K562 (cell line): Measurements from ENCODE around the gene CD52. TPM values are rescaled to one million over a fixed set of nuclear protein-coding genes. Genes with fewer than 3 reads are reported as not detected.
"Not testable (repeated sequence)": the region's sequence is repeated elsewhere in the genome, so short reads cannot be mapped to it uniquely, and the experiment has no call there.

Source experiments
- ATAC-seq: fragments of 200-7000 bp; cut with Tn5 transposase; 3 replicates; pipeline ENCODE4 v1.9.1; 2020; ENCODE audit warnings: moderate library complexity
- BruUV-seq: library from RNA; stranded (reverse); fragments of 400-500 nt; replicated peaks from 2 replicates; lab custom pipeline; 2021; lab: Mats Ljungman, UMichigan
- CTCF ChIA-PET: fragments of 300-600 bp; formaldehyde crosslinking; extraction: SDS; loops from one replicate; lab custom pipeline; 2021; ENCODE audit warnings: low intra/inter-chr PET ratio; lab: Yijun Ruan, JAX
- POLR2A ChIA-PET: fragments of 300-600, 350-650 bp; sonication (Branson Sonifier 250); formaldehyde crosslinking; extraction: SDS; loops from one replicate; lab custom pipeline; 2021; ENCODE audit warnings: antibody characterized with exemption, inconsistent platforms; lab: Yijun Ruan, JAX
- DNase-seq, 4 experiments: peaks; one replicate each; pipeline versions ENCODE4 v3.0.0 to v3.0.0-alpha.2; 2011 to 2018; ENCODE audit warnings: low spot score in 3 of 4, mixed read lengths in 3 of 4; ENCODE audit errors: extremely low read depth in 1 of 4
- FAIRE-seq: peaks from 2 replicates; lab custom pipeline; 2011; peaks lifted over from hg19 to GRCh38; lab: Jason Lieb, UNC
- H2AFZ ChIP-seq: 2 replicates; pipeline ENCODE4 v1.6.0; 2011; ENCODE audit warnings: low read depth, low read length, control low read depth, inconsistent platforms
- H3K27ac ChIP-seq: fragments of 200-600 bp; 3 replicates; pipeline ENCODE4 v1.8.0; 2011; ENCODE audit warnings: low read depth, mild to moderate bottlenecking, control low read depth, inconsistent platforms, low read length, moderate library complexity, mixed read lengths; ENCODE audit errors: extremely low read depth
- H3K27me3 ChIP-seq, 2 experiments: fragments of 300-600 bp in 1 of 2; 2 replicates in 1 of 2; 3 replicates in 1 of 2; pipeline versions ENCODE4 v1.6.0 to v1.8.0; 2011; ENCODE audit warnings: inconsistent platforms in 2 of 2, low read length in 2 of 2, mild to moderate bottlenecking in 1 of 2, mixed read lengths in 1 of 2, moderate library complexity in 1 of 2; ENCODE audit not compliant: control insufficient read depth in 2 of 2, insufficient read depth in 2 of 2
- H3K36me3 ChIP-seq: fragments of 300-600 bp; 3 replicates; pipeline ENCODE4 v1.8.0; 2011; ENCODE audit warnings: mild to moderate bottlenecking, low read length, inconsistent platforms; ENCODE audit not compliant: control insufficient read depth, insufficient read depth
- H3K4me1 ChIP-seq, 2 experiments: fragments of 200-600 bp in 1 of 2; replicated peaks in 1 of 2; 2 replicates in 1 of 2; 3 replicates in 1 of 2; pipeline versions ENCODE4 v1.5.1 to v1.8.0; 2011; ENCODE audit warnings: inconsistent platforms in 2 of 2, low read length in 2 of 2, mild to moderate bottlenecking in 1 of 2, mixed read lengths in 1 of 2, moderate library complexity in 1 of 2; ENCODE audit not compliant: control insufficient read depth in 2 of 2, insufficient read depth in 2 of 2
- H3K4me2 ChIP-seq: 2 replicates; pipeline ENCODE4 v1.6.1; 2011; ENCODE audit warnings: low read length, control low read depth, inconsistent platforms, mixed read lengths; ENCODE audit not compliant: insufficient read depth
- H3K4me3 ChIP-seq: fragments of 200-600 bp; sonication (generic), shearing (Covaris generic); 2 replicates; pipeline ENCODE4 v1.5.1; 2016; ENCODE audit warnings: control low read depth, inconsistent platforms
- H3K79me2 ChIP-seq: fragments of 200-600 bp; 3 replicates; pipeline ENCODE4 v1.8.0; 2011; ENCODE audit warnings: low read length, inconsistent platforms; ENCODE audit not compliant: control insufficient read depth, insufficient read depth
- H3K9ac ChIP-seq, 2 experiments: 2 replicates each; pipeline versions ENCODE4 v1.6.0 to v1.6.1; 2011; ENCODE audit warnings: low read depth in 2 of 2, low read length in 2 of 2, control low read depth in 1 of 2, inconsistent platforms in 1 of 2, mild to moderate bottlenecking in 1 of 2, mixed read lengths in 1 of 2; ENCODE audit not compliant: insufficient read depth in 1 of 2
- H3K9me1 ChIP-seq: one replicate; pipeline ENCODE4 v1.6.0; 2011; ENCODE audit warnings: inconsistent platforms, mild to moderate bottlenecking, low read length, moderate library complexity; ENCODE audit not compliant: control insufficient read depth, insufficient read depth
- H3K9me3 ChIP-seq: replicated peaks from 2 replicates; pipeline ENCODE4 v1.5.1; 2011; ENCODE audit warnings: low read depth, low read length, inconsistent platforms; ENCODE audit not compliant: control insufficient read depth, insufficient read depth
- H4K20me1 ChIP-seq: replicated peaks from 2 replicates; pipeline ENCODE4 v1.6.1; 2011; ENCODE audit warnings: low read length, inconsistent platforms, mixed read lengths; ENCODE audit not compliant: control insufficient read depth, insufficient read depth
- ATF3 ChIP-seq, 2 experiments: fragments of 450-650 bp in 1 of 2; sonication (generic) in 1 of 2; formaldehyde crosslinking in 1 of 2; IDR thresholded peaks in 1 of 2; conservative IDR thresholded peaks in 1 of 2; 2 replicates each; pipeline versions ENCODE4 v1.6.1 to v1.8.1; 2016 to 2023; ENCODE audit warnings: mild to moderate bottlenecking in 2 of 2, moderate library complexity in 2 of 2, inconsistent platforms in 1 of 2, missing genetic modification reagents in 1 of 2
- CBFA2T3 ChIP-seq: fragments of 450-650 bp; IDR thresholded peaks from 2 replicates; pipeline ENCODE4 v1.6.1; 2017
- JUND ChIP-seq, 2 experiments: IDR thresholded peaks; 2 replicates in 1 of 2; 3 replicates in 1 of 2; pipeline ENCODE4 v1.6.1; 2011; ENCODE audit warnings: borderline replicate concordance in 2 of 2, low read depth in 2 of 2, low read length in 2 of 2, improper control_type of control experiment in 1 of 2, missing biosample characterization in 1 of 2, missing genetic modification characterization in 1 of 2, missing genetic modification reagents in 1 of 2
- LCOR ChIP-seq: sonication (generic); formaldehyde crosslinking; IDR thresholded peaks from 2 replicates; pipeline ENCODE4 v1.8.0; 2022; ENCODE audit warnings: mild to moderate bottlenecking, missing genetic modification reagents
- MITF ChIP-seq: IDR thresholded peaks from 2 replicates; pipeline ENCODE4 v1.6.1; 2014; ENCODE audit warnings: antibody characterized with exemption
- MNT ChIP-seq, 2 experiments: fragments of 450-650 bp; conservative IDR thresholded peaks; 2 replicates each; pipeline ENCODE4 v1.6.1; 2017; ENCODE audit warnings: mild to moderate bottlenecking in 2 of 2, moderate library complexity in 2 of 2
- NBN ChIP-seq: fragments of 450-650 bp; IDR thresholded peaks from 2 replicates; pipeline ENCODE4 v1.6.1; 2016; ENCODE audit warnings: low read depth, mild to moderate bottlenecking
- PKNOX1 ChIP-seq: fragments of 450-650 bp; IDR thresholded peaks from 2 replicates; pipeline ENCODE4 v1.6.1; 2016
- TCF3 ChIP-seq: sonication (generic); formaldehyde crosslinking; IDR thresholded peaks from 2 replicates; pipeline ENCODE4 v1.4.0; 2020; ENCODE audit warnings: mild to moderate bottlenecking, missing genetic modification reagents
- ZNF24 ChIP-seq: fragments of 450-650 bp; IDR thresholded peaks from 2 replicates; pipeline ENCODE4 v1.6.1; 2016
- ZNF280A ChIP-seq: fragments of 450-650 bp; IDR thresholded peaks from 2 replicates; pipeline ENCODE4 v1.6.1; 2018; ENCODE audit warnings: mild to moderate bottlenecking, low read depth; ENCODE audit not compliant: partially characterized antibody
- ZNF316 ChIP-seq: fragments of 450-650 bp; IDR thresholded peaks from 2 replicates; pipeline ENCODE4 v1.6.1; 2016
- WGBS: fragments of 100-300 bp; shearing (Covaris generic); methylation state at CpG from one replicate; pipeline ENCODE4 v1.1.6; 2016; ENCODE audit warnings: low coverage, mixed read lengths; ENCODE audit not compliant: insufficient coverage; ENCODE audit errors: missing lambda C conversion rate; 5-methylcytosine and 5-hydroxymethylcytosine counted together
- in situ Hi-C: fragments of 300-500 bp; cut with MboI; formaldehyde crosslinking; loops from 4 replicates; pipeline ENCODE4 v1.15.0; 2018; ENCODE audit warnings: inconsistent platforms, mixed read lengths
- intact Hi-C: fragments of 100-400 bp; cut with micrococcal nuclease; formaldehyde crosslinking; loops from 2 replicates; pipeline ENCODE4 v1.14.2; 2022
- polyA plus RNA-seq, 8 experiments: library from polyadenylated mRNA; depleted of rRNA in 4 of 8; stranded (reverse) in 5 of 8; unstranded in 3 of 8; fragments of >200 nt; fragmentation: Nextera tagmentation in 2 of 8; fragmentation: Illumina TruSeq in 1 of 8; extraction: Ambion mirVana in 2 of 8; extraction: Trizol in 1 of 8; gene quantifications; 2 replicates each; pipeline versions ENCODE4 v1.2.1 to v1.2.3, GENCODE V29; 2011 to 2014; ENCODE audit warnings: inconsistent platforms in 1 of 8, missing spikeins in 1 of 8
- total RNA-seq, 7 experiments: library from RNA; depleted of rRNA in 6 of 7; stranded (reverse); fragments of >200 nt in 6 of 7; fragmentation: Illumina TruSeq in 2 of 7; extraction: Trizol in 2 of 7; gene quantifications; 2 replicates each; pipeline versions ENCODE4 v1.2.1 to v1.2.3, GENCODE V29; 2011 to 2021; ENCODE audit warnings: low replicate concordance in 1 of 7

The CD52 gene
- total and polyA plus RNA-seq, 9 of the 15 experiments (the other 6 are each of a cell fraction or from before 2014, with no cell fraction given), result 34.9 to 488 (median 173) TPM

- FAIRE-seq (peak; percentile 86), ATAC-seq (peak; percentile 45), DNase-seq (peak; percentile 51 to 79 (median 66))
- H3K9me3 ChIP-seq, intact Hi-C loops, H3K36me3 ChIP-seq, in situ Hi-C loops, CTCF ChIA-PET, H4K20me1 ChIP-seq, H3K9me1 ChIP-seq, H3K27me3 ChIP-seq, H3K4me3 ChIP-seq: not testable (repeated sequence)
- Histone ChIP-seq H3K4me1 (peaks cover 28 to 31% of the 10 kb centered on the region in 2 experiments), H3K9ac (peak overlapping the region; percentile 72 to 88; a peak in 3 of 4 replicates), H3K79me2 (peaks cover 13% of the 10 kb centered on the region; the same call in 2 of the 3 replicates), H3K27ac (peak overlapping the region; percentile 86), H3K4me2 (peak overlapping the region; percentile 89), H2AFZ (peak overlapping the region; percentile 99)
- POLR2A ChIA-PET, result interaction anchor here (0.6 to 2.5 kb wide), 13 partner anchors 9 to 208 kb away, joined by 3 to 13 read pairs (median 4); partner anchors contain the start of gene CD52
- WGBS, result 57% methylated on average over 17 of the region's 21 CpGs
- TSS peak; percentile 64 for BruUV-seq
- TF ChIP-seq LCOR (CRISPR knock-in tag), result peak; percentile 64; the same call in 1 of the 2 replicates
- TF ChIP-seq ZNF24, result peak; percentile 48; the same call in 1 of the 2 replicates
- peak; percentile 14; the same call in 1 of the 2 replicates for TF ChIP-seq ZNF316
- peak; percentile 80 for TF ChIP-seq CBFA2T3
- peak; percentile 57; the same call in 1 of the 2 replicates for TF ChIP-seq NBN
- TF ChIP-seq JUND (IDR thresholded peaks at IDR 0.05; ENCODE audit: borderline replicate concordance, low read depth, low read length), result peak; percentile 48; the same call in 1 of the 2 replicates
- peak; percentile 66; the same call in 2 of the 3 replicates for TF ChIP-seq JUND (tag; IDR thresholded peaks at IDR 0.05; ENCODE audit: borderline replicate concordance, low read depth, low read length)
- peak; percentile 69 for TF ChIP-seq TCF3 (CRISPR knock-in tag)
- TF ChIP-seq ZNF280A, result peak; percentile 15
- peak in 1 of 2 experiments; percentile 48; a peak in 1 of 4 replicates for TF ChIP-seq MNT (conservative IDR thresholded peaks at IDR 0.05)
- TF ChIP-seq MITF, result peak; percentile 70
- peak; percentile 28; the same call in 1 of the 2 replicates for TF ChIP-seq ATF3 (IDR thresholded peaks at IDR 0.05)
- 0 out of 2 replicates have a peak, but pooled peaks have one; percentile 18 for TF ChIP-seq ATF3 (CRISPR knock-in tag; conservative IDR thresholded peaks at IDR 0.05)
- peak; percentile 40; the same call in 1 of the 2 replicates for TF ChIP-seq PKNOX1
Observed at GRCh38 chr1:26307966-26308899, 9.5 kb upstream of the CD52 start.
